GM10847 (cell line): ENCODE measurements around the gene ST8SIA2.

Source experiments
- POLR2A ChIP-seq: IDR thresholded peaks from 2 replicates; pipeline ENCODE4 v1.6.1; 2011; ENCODE audit not compliant: insufficient read length; ENCODE audit errors: extremely low read depth

Gene ST8SIA2, protein sequence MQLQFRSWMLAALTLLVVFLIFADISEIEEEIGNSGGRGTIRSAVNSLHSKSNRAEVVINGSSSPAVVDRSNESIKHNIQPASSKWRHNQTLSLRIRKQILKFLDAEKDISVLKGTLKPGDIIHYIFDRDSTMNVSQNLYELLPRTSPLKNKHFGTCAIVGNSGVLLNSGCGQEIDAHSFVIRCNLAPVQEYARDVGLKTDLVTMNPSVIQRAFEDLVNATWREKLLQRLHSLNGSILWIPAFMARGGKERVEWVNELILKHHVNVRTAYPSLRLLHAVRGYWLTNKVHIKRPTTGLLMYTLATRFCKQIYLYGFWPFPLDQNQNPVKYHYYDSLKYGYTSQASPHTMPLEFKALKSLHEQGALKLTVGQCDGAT

DNA sequence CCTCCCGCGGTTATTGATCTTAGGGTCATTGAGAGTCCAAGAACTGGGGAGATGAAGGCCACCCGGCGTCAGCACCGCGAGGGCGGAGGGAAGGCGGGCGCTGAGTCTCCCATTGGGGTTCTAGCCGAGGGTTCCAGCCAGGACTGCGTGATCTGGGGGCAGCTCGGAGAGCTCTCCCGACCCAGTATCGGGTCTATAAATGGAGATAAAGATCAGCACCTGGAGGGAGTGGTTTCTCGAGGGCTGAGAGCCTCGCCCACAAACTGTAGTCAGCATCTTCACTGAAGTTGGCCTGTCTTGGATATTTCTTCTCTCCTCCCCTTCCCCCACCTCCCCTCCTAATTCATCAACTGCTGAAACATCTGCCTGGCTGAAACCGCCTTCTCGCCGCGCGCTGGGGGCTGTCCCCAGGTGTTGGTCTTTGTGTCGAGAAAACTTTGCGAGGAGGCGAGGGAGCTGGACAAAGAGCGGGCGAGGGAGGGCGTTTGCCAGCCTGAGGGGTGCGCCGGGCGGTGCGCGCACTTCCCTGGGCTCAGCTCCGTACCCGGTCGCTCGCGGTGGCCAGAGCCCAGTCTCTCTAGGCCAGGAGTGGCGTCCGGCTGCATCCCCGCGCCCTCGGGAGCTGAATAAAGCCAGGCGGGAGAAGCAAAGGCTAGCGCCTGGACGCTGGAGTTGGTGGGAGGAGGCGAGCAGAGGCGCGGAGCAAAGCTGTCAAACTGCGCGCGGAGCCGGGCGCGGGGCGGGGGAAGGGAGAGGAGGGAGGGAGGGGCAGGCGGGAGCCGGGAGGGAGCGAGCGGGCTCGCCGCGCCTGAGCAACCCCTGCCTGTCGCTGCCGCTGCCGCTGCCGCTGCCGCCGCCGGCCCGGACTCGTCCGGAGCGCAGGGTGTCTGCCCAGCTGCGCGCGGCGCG, at the start of gene ST8SIA2:
Gene ST8SIA2 (plus strand): TSS at position 811 of the 909 bp plus-strand sequence. CDS start 184 bp downstream, outside the sequence.
- TF ChIP-seq POLR2A: no peak

DNA sequence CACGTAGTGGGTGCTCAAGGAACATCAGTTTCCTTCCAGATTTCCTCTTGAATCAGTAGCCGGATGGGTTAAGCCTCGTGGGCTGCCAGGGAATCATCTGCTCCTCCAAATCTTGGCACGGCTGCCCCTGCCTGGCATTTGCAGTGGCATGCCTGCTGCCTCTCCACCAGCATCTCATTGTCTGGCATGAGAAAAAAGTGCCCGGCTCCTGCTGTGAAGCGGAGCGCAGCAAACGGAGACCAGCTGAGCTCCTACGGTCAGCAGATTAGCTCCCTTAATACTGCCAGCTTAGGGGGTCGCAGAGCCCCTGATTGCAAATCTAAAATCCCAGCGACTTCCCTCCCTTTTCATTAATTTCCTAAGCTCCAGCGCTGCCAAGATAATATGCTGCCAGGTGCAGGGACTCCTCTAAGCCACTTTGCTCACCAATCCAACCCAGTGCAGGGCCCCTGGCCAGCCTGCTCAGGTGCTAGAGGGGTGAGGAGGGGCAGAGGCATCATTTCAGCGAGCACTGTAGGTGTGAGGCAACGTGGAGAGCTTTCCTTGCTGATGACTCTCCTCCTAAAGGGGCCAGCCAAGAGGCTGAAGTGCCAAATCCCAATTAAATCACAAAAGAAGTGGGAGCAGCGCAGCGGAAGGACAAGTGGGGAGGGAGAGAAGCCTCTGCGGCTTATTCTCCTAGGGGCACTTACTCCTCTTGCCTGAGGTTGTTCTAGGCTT, 49.6 kb upstream of the ST8SIA2 start:
- TF ChIP-seq POLR2A: no peak

DNA sequence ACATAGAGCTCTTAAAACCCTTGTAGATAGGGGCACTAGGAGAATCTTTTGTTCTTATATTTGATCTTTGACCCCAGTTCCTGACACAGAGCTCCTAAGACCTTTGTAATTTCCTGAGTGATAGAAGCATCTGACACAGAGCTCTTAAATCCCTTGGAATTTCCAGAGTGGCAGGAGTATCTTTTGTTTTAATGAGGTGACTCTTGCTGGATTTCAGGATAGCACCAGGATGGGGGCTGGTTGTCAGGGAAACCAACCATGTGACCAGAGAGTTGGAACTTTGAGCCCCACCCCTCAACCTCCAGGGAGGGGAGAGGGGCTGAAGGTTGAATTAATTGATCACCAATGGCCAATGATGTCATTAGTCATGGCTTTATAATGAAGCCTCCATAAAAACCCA, 47.6 kb upstream of the ST8SIA2 start:
- no peak for TF ChIP-seq POLR2A

DNA sequence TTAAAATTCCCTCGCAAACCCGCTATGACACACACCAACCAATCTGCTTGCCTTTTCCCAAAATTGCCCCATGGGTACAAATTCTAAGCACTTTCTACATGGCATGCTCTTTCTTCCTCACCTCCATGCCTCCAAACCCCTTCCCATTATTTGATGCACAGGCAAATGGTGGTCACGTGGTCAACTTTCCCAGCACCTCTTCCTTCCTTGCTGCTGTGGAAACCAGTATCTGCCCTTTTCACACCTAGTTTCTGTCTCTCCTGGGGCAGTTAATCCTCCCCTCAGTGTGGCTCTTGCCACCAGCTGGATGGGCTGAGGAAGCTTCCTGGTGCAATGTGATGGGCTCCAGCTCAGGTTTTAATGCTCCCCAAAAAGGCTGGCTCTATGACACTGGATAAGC, 38.4 kb upstream of the ST8SIA2 start:
- no peak for TF ChIP-seq POLR2A

DNA sequence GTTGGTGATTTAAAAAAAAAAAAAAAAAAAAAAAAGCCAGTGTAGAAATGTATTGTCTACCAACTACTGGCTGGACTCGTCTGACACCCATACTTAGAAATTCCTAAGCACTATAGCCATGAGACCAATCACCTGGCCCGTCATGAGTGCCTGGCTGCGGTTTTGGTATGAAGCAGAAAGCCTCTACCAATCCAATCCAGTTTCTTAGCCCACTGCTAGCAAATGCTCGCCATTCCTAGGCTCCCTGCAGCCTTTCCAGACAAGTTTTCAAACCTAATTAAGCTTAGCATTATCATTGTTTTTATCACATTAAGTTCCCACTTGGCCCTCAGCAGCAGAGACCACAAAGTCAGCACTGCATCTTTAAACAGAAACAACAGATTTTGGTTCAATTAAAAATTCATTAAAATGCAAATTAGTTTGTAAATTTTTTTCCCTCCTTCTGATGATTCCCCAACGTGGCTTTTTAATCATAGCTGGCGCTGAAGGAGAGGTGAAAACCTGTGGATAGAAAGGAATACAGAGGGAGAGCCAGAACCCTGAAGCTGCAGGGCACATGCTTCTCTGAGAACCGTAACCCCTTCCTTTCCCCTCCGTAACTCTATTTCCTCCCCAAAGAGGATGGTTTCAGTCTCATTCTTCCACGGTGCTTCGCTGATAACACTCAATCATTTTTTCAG, 32.2 kb upstream of the ST8SIA2 start:
- TF ChIP-seq POLR2A: no peak

DNA sequence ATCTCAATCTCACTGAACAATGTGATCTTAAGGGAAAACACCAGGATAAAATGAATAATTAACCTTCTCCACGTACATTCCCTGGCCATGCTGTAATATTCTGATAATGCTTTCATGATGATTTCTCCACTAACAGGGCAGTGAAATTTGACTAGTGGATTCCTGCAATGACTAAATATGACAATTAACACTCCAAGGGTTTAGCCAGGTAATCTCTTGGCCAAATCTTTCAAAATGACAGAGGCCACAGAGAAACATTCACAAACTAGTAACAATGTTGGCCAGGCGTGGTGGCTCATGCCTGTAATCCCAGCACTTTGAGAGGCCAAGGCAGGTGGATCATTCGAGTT, 31.7 kb upstream of the ST8SIA2 start:
- TF ChIP-seq POLR2A: no peak

DNA sequence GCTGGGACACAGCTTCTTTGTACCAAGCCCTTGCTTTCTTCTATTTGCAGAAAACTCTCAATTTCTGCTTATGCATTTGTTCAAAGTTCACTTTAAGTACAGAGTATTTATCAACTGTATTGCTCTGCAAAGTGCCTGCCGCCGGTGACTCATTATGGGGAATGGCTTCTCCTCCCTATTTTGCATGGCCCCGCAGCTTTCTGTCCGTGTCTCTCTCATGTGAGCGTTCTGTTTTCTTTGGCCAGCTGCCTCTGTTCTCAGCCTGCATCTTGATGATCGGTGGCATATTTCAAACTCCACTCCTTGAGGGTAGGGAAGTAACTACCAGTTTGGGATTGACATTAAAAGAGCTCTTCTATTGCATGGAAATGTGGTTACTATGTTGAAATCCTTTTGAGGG, 28.6 kb upstream of the ST8SIA2 start:
- no peak for TF ChIP-seq POLR2A

DNA sequence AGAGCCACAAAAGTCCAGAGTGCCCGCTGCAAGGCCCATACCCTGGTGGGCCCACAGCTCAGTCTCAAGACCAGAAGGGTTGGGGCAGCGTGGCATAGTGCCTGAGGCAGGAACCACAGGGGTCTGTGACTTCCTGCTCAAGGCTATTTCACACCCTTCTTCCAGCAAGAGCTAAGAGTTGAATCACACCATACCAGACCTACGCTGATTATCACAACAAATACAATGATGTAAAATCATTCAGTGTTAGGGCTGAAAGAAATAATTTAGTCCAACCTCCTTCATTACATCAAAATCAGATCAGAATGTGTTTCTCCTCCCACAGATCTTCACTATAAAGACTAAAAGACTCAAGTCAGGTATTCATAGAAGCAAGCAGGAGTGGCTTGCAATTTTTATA, 27.8 kb upstream of the ST8SIA2 start:
- no peak for TF ChIP-seq POLR2A

DNA sequence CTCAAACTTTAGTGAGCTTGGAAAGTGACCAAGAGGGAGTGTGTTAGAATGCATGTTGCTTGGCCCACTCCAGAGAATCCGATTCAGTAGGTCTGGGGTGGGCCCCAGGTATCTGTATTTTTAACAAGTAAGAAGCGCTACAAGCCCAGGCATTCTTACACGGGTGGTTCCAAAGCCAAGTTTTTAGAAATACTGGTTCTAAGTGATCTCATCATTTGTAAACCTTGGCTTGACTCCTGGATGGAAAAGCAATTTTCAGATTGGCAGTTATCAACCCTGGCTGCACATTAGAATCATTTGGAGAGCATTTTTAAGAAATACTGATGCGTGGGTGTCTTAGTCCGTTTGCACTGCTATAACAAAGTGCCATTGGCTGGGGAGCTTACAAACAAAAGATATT, 27.3 kb upstream of the ST8SIA2 start:
- no peak for TF ChIP-seq POLR2A

DNA sequence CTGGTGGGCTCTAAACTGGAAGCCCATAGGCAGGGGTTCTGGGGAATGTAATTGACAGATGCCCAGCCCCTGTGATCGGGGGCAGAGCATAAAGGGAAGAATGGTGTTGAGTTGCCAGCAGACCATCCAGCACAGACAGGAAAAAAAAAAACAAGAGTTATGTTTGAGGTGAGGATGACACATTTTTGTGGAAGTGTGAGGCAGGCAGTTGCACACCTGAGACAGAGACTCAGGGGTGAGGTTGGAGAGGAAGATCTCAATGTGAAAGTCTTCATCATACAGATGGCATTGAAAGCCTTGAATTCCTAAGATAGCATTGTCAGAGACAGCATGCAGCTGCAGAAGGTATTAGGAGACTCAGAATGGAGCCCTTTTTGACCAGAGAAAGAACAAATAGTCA, 18.6 kb upstream of the ST8SIA2 start:
- no peak for TF ChIP-seq POLR2A

DNA sequence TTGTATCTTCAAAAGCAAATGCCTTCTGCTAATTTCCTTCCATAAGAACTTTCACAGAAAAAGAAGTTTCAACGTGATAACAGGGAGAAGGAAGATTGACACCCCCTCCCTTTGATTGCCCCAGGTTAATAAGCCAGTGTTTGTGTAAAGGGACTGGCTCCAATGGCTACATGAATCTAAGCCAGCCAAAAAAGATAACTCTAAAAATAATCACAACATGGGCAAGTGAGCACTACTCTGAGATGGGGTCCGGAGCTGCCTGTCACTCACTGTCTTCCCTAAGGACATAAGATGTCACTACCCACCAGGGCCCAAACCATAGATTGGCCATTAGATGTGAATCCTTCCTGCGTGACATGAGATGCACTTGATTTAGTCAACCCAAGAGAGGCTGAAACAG, 17.6 kb upstream of the ST8SIA2 start:
- no peak for TF ChIP-seq POLR2A

DNA sequence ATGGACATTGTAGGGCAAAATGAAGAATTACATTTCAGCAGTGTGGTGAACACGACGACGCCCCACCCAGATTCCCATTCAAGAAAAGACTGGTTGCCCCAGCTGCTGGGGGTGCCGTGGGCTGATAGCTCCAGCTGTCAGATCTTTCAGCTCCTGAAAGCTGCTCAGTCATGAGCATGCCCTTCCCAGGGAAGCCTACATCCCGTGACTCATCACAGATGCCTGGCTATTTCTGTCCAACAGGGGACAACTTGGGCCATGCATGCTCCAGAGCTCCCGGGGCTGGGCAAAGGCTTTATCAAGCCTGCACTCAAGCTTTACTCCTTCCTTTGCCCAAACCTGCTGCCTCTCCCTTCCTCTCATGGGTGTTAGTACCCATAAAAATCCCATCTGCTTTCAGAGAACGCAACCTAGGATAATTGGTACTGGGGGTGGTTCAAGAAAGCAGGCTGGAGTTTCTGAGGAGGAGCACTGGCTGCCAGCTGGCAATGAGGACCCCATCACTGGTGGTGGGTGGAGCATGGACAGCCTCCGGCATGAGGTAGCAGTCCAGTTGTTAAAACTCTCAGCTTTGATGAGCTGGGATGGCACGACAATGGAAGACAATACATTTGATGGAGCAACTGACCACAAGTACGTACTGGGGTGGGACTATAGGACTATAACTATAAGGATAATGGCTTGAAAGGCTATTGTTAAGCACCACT, 16.4 kb upstream of the ST8SIA2 start:
- no peak for TF ChIP-seq POLR2A

DNA sequence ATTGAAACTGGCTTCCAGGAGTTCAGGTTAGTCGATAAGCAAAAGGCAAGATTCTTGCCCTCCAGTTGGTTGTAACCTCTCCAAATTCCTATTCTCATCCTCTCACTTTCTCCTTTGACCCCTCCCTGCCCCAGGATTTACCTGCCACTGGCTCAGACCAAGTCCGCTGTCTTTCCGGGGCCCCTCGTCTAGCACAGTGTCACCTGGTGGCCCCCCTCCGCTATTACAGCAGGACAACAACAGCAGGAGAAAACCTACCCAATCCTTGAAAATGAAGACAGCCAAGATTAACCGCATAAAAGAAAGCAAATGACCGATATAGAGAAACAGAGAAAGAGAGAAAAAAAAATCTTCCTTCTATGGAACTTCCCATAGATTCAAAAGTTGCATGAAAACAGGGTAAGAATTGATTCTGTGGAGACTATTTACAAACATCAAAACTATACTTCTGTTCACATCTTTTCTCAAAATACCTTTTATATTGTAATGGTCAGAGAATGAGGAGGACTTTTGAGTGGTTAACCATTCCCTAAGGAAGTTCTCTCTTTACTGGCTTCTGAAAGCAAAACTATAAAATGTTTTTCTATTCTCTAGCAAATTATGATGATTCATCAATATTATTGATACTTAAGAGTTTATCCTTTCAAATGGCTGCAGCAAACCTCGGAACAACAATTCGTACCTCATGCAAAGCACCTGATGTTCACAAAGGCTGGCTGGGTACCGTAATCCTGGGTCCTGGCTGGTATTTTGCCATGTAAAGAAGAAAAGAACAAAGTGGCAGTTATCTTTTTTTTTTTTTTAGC, 10.0 kb upstream of the ST8SIA2 start:
- no peak for TF ChIP-seq POLR2A

DNA sequence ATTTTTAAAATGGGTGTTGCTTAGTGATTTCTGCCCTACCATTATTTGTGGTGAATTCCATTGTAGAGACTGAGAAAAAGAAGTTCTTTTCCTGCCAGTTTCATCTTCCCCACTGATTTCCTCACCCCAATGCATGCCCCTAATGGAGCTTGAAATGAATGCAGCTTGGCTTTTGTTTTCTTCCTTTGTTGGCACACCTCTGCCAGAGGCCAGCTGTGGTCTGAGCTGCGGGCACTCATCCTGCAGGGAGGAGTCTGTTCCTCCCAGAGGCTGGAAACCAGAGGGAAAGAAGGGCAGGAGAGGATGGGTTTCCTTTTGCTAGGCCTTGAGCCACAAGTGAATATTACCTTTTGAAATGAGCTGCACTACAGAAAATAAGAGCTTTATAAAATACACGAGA, 9.3 kb upstream of the ST8SIA2 start:
- no peak for TF ChIP-seq POLR2A
